Hepatocyte (in vitro differentiated cells): ENCODE results near the gene RAB3GAP2. TPM values are rescaled to one million over a fixed set of nuclear protein-coding genes. Genes with fewer than 3 reads are reported as not detected.
"Not testable (repeated sequence)": the region's sequence is repeated elsewhere in the genome, so short reads cannot be mapped to it uniquely, and the experiment has no call there.

ENCODE experiments used
- DNase-seq: peaks from one replicate; pipeline ENCODE4 v3.0.0-alpha.2; 2016; ENCODE audit warnings: low spot score
- H2AFZ ChIP-seq: fragments of 200-600 bp; sonication (generic); 2 replicates; pipeline ENCODE4 v1.6.0; 2016; ENCODE audit warnings: antibody characterized with exemption, mild to moderate bottlenecking
- H3K27ac ChIP-seq: fragments of 200-600 bp; sonication (generic); 2 replicates; pipeline ENCODE4 v1.5.1; 2016; ENCODE audit warnings: mild to moderate bottlenecking
- H3K27me3 ChIP-seq: fragments of 200-600 bp; sonication (generic); 2 replicates; pipeline ENCODE4 v1.6.1; 2016
- H3K36me3 ChIP-seq: fragments of 200-600 bp; sonication (generic); replicated peaks from 2 replicates; pipeline ENCODE4 v1.5.1; 2016; ENCODE audit warnings: low read depth; ENCODE audit not compliant: insufficient read depth
- H3K4me1 ChIP-seq: fragments of 200-600 bp; sonication (generic); 2 replicates; pipeline ENCODE4 v1.5.1; 2016; ENCODE audit warnings: mild to moderate bottlenecking, moderate library complexity; ENCODE audit not compliant: insufficient read depth
- H3K4me2 ChIP-seq: fragments of 200-600 bp; sonication (generic); 2 replicates; pipeline ENCODE4 v1.6.0; 2016
- H3K4me3 ChIP-seq: fragments of 200-600 bp; sonication (generic); 2 replicates; pipeline ENCODE4 v1.5.1; 2016; ENCODE audit warnings: mild to moderate bottlenecking
- H3K79me2 ChIP-seq: fragments of 200-600 bp; sonication (generic); 2 replicates; pipeline ENCODE4 v1.6.0; 2017; ENCODE audit warnings: mild to moderate bottlenecking
- H3K9me2 ChIP-seq: fragments of 200-600 bp; sonication (generic); replicated peaks from 2 replicates; pipeline ENCODE4 v1.6.0; 2017; ENCODE audit warnings: mild to moderate bottlenecking; ENCODE audit not compliant: insufficient read depth
- H3K9me3 ChIP-seq: fragments of 200-600 bp; sonication (generic); 2 replicates; pipeline ENCODE4 v1.5.1; 2016; ENCODE audit warnings: low read depth, mild to moderate bottlenecking
- H4K20me1 ChIP-seq: fragments of 200-600 bp; sonication (generic); 2 replicates; pipeline ENCODE4 v1.6.0; 2016; ENCODE audit warnings: mild to moderate bottlenecking; ENCODE audit not compliant: insufficient read depth, poor library complexity, severe bottlenecking
- EZH2 ChIP-seq: fragments of 200-600 bp; sonication (generic); IDR thresholded peaks from 2 replicates; pipeline ENCODE4 v1.6.1; 2016; ENCODE audit warnings: antibody characterized with exemption, mild to moderate bottlenecking, borderline replicate concordance
- EZH2phosphoT487 ChIP-seq: fragments of 200-600 bp; sonication (generic); IDR thresholded peaks from one replicate; pipeline ENCODE4 v1.6.1; 2018; ENCODE audit warnings: antibody characterized with exemption, mild to moderate bottlenecking, low read depth, moderate library complexity; ENCODE audit not compliant: unreplicated experiment, severe bottlenecking
- WGBS: methylation state at CpG from one replicate; pipeline ENCODE4 v1.1.6; 2016; ENCODE audit warnings: low lambda C conversion rate; ENCODE audit errors: missing lambda C conversion rate; 5-methylcytosine and 5-hydroxymethylcytosine counted together
- polyA plus RNA-seq: library from polyadenylated mRNA; unstranded; fragments of >200 nt; fragmentation: Nextera tagmentation; extraction: Ambion mirVana; gene quantifications from 2 replicates; pipeline ENCODE4 v1.2.1, GENCODE V29; 2016
- total RNA-seq: library from RNA; depleted of rRNA; stranded (reverse); fragments of >200 nt; gene quantifications from 2 replicates; pipeline ENCODE4 v1.2.3, GENCODE V29; 2014
- TF ChIP-seq, protein P1 (sequence below): fragments of 200-600 bp; sonication (generic); IDR thresholded peaks from 2 replicates; pipeline ENCODE4 v1.5.1; 2016; ENCODE audit warnings: antibody characterized with exemption, mild to moderate bottlenecking; ENCODE audit not compliant: poor library complexity

The RAB3GAP2 gene
- total and polyA plus RNA-seq, 2 experiments from 2014 or later, result 13.7 to 31.6 TPM

DNA sequence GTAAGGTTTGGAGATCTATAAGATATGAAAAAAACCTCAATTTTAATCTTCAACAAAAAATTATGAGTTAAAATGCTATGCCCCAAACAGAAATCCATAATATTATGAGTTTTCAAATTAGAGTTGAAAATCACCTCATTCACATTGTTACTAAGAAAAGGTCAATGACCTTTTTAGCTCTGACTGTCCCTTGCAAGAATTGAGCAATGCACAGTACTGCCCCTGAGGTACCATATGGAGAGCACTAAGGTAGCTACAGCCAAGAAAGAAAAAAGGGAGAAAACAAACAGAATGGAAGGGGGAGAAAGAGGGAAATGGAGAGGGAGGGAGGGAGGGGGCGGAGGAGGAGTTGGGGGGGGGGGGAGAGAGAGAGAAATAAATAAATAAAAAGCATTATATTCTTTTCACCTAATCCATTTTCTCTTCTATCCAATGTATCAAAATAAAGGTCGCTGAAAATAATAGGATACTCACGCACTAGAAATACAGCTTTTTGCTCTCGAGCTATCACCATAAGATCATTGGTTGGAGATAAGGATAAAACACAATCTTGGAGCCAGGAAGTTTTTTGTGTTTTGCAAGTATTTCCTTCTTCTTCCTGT, 58.8 kb downstream of the RAB3GAP2 start:
- no peak for DNase-seq
- no peak for TF ChIP-seq EZH2
- no peak for TF ChIP-seq EZH2phosphoT487
- TF ChIP-seq, protein P1, sequence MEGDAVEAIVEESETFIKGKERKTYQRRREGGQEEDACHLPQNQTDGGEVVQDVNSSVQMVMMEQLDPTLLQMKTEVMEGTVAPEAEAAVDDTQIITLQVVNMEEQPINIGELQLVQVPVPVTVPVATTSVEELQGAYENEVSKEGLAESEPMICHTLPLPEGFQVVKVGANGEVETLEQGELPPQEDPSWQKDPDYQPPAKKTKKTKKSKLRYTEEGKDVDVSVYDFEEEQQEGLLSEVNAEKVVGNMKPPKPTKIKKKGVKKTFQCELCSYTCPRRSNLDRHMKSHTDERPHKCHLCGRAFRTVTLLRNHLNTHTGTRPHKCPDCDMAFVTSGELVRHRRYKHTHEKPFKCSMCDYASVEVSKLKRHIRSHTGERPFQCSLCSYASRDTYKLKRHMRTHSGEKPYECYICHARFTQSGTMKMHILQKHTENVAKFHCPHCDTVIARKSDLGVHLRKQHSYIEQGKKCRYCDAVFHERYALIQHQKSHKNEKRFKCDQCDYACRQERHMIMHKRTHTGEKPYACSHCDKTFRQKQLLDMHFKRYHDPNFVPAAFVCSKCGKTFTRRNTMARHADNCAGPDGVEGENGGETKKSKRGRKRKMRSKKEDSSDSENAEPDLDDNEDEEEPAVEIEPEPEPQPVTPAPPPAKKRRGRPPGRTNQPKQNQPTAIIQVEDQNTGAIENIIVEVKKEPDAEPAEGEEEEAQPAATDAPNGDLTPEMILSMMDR, result no peak
- no peaks in the 10 kb centered on the region for H3K9me2 ChIP-seq
- no peak overlapping the region for H3K4me3 ChIP-seq
- H3K27me3 ChIP-seq, result no peaks in the 10 kb centered on the region
- no peak overlapping the region for H3K4me2 ChIP-seq
- H3K27ac ChIP-seq, result no peak overlapping the region
- no peak overlapping the region for H2AFZ ChIP-seq
- no peaks in the 10 kb centered on the region for H3K9me3 ChIP-seq
- H4K20me1 ChIP-seq, result peaks cover 3% of the 10 kb centered on the region
- H3K4me1 ChIP-seq, result no peaks in the 10 kb centered on the region
- no peaks in the 10 kb centered on the region for H3K36me3 ChIP-seq
- WGBS, result 90% methylated on average over 3 of the region's 4 CpGs
- peaks cover 42% of the 10 kb centered on the region for H3K79me2 ChIP-seq

DNA sequence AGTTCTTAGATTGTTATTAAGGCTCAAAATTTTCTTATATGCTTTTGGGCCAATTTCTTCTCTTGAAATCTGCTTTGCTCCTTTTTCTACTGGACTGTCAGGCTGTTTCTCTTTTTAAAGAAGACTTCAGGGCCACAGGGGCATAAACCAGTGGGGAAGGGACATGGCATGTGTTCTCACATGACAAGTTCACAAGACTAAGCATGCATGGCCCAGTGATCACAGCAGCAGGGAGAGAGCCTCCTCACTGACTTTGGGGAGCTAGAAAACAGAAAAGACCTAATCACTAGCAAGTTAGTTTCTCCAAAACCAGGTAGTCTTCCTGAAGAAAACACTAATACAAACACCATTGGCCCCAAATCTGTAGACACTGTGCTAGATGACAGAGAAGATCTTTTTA, 64.8 kb downstream of the RAB3GAP2 start:
- no peaks in the 10 kb centered on the region for H3K79me2 ChIP-seq
- H3K4me2 ChIP-seq, result no peak overlapping the region
- no peaks in the 10 kb centered on the region for H3K27me3 ChIP-seq
- H3K36me3 ChIP-seq, result no peaks in the 10 kb centered on the region
- no peaks in the 10 kb centered on the region for H3K9me3 ChIP-seq
- H3K9me2 ChIP-seq, result no peaks in the 10 kb centered on the region
- TF ChIP-seq EZH2phosphoT487 (no peak), EZH2 (no peak)
- TF ChIP-seq, protein P1, result no peak
- no peak for DNase-seq
- H3K4me1 ChIP-seq, result no peaks in the 10 kb centered on the region
- no peak overlapping the region for H2AFZ ChIP-seq
- H3K27ac ChIP-seq, result no peak overlapping the region
- no peaks in the 10 kb centered on the region for H4K20me1 ChIP-seq
- no peak overlapping the region for H3K4me3 ChIP-seq

DNA sequence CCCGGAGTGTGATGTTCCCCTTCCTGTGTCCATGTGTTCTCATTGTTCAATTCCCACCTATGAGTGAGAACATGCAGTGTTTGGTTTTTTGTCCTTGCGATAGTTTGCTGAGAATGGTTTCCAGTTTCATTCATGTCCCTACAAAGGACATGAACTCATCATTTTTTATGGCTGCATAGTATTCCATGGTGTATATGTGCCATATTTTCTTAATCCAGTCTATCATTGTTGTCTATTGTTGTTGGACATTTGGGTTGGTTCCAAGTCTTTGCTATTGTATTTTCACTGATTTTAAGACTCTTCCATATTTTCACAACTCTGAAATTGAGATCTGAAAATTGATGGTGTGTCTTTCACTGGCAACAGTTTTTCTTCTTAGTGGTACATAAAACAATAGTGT, 67.5 kb downstream of the RAB3GAP2 start:
- H3K4me2 ChIP-seq, result not testable (repeated sequence)

DNA sequence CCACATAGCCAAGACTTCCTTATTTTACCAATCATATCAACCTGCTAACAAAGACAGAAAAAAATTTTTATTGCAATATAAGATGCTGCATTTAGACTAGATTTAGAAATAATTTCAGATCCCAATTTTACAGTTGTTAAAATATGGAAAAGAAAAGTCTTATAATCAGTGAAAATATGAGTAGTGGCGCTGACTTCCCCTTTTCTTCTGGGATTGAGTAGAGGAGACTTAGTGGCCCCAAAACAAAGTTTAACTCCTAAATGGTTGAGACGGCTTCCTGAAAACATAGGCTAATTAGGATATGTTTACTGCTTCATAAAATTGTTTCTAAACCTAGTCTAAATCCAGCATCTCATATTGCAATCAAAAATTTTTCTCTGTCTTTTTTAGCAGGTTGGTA, 68.4 kb downstream of the RAB3GAP2 start:
- no peaks in the 10 kb centered on the region for H3K9me2 ChIP-seq
- H2AFZ ChIP-seq, result no peak overlapping the region
- no peaks in the 10 kb centered on the region for H3K27me3 ChIP-seq
- no peaks in the 10 kb centered on the region for H3K9me3 ChIP-seq
- no peak overlapping the region for H3K4me3 ChIP-seq
- no peaks in the 10 kb centered on the region for H3K36me3 ChIP-seq
- no peak for DNase-seq
- H3K4me2 ChIP-seq, result no peak overlapping the region
- no peaks in the 10 kb centered on the region for H4K20me1 ChIP-seq
- H3K4me1 ChIP-seq, result no peaks in the 10 kb centered on the region
- TF ChIP-seq EZH2, result no peak
- no peak for TF ChIP-seq EZH2phosphoT487
- TF ChIP-seq, protein P1, result no peak
- H3K79me2 ChIP-seq, result no peaks in the 10 kb centered on the region
- no peak overlapping the region for H3K27ac ChIP-seq
- 93% methylated on average over 2 of the region's 2 CpGs for WGBS

More for the DNA sequence above, 67.5 kb downstream of the RAB3GAP2 start:
- H2AFZ ChIP-seq, H4K20me1 ChIP-seq, DNase-seq, H3K27me3 ChIP-seq, H3K4me3 ChIP-seq, H3K27ac ChIP-seq, H3K36me3 ChIP-seq, H3K4me1 ChIP-seq, H3K9me3 ChIP-seq, H3K79me2 ChIP-seq, H3K9me2 ChIP-seq: not testable (repeated sequence)
- 100% methylated on average over 2 of the region's 2 CpGs for WGBS
